T-helper 2 cell treated with Interferon-gamma antibody and Interleukin-4, amounts not matched to agents 100 ng/mL and 5 ng/mL, for 36 hours (primary cell): ENCODE measurements around the gene KLF9. TPM values are rescaled to one million over a fixed set of nuclear protein-coding genes. Genes with fewer than 3 reads are reported as not detected.
"Not testable (repeated sequence)": the region's sequence is repeated elsewhere in the genome, so short reads cannot be mapped to it uniquely, and the experiment has no call there.

Experiments
- intact Hi-C: fragments of 100-400 bp; cut with micrococcal nuclease; formaldehyde crosslinking; loops from one replicate; pipeline ENCODE4 v1.15.1; 2023
- total RNA-seq: library from RNA; stranded (reverse); gene quantifications from 2 replicates; pipeline ENCODE4 v1.2.3, GENCODE V29; 2022

Gene KLF9
- total RNA-seq, 1 donor from 2014 or later = 10.2 TPM

- intact Hi-C loops = loop anchor here (5.0 kb wide), 1 partner anchor 54 kb away; no protein-coding TSS in a partner anchor
Observed at GRCh38 chr9:70406434-70406862, 8.0 kb downstream of the KLF9 start.

GRCh38 chr9:70405808-70406433 is 8.5 kb downstream of the KLF9 start:
- intact Hi-C loops = loop anchor here (5.0 kb wide), 1 partner anchor 54 kb away; no protein-coding TSS in a partner anchor

GRCh38 chr9:70404261-70404660 is 10.2 kb downstream of the KLF9 start:
- intact Hi-C loops = no loop called here

- intact Hi-C loops = no loop called here
Observed at GRCh38 chr9:70403618-70404025, 10.8 kb downstream of the KLF9 start.

DNA sequence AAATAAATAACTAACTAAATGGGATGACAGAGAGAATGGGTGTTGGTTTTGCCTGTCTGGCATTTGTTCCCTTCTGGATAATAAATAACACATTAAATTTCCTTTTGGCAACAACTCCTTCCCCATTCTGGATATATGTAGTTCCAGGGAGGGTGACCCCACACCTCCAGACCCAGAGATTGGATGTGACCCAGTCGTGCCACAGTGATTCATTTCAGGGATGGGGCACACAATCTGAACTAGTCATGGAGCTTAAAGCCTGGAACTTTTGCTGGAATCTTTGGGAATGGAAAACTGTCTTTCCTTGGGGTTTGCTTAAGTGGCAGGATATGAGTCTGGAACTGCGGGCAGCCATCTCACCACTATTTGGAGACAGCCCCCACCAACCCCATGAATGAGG is 11.3 kb downstream of the KLF9 start:
- intact Hi-C loops = no loop called here

DNA sequence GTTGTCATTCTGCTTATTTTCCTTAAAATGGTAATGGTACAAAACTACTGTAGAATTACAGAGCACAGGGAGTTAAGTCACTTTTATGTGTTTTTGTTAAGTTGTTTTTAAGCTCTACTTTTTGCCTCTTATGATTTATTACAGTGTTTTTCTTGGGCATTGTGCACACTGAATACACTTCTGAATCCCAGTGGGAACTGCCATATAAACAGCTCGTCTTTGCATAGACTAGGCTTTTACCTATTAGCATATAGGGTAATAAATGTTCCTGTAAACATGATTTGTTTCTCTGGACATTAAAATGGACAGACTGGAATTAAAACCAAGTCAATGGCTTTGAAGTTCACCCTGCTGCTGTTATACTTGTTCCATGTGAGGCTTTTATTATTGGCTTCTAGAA is 12.2 kb downstream of the KLF9 start:
- intact Hi-C loops = no loop called here

- intact Hi-C loops = not testable (repeated sequence)
Observed at GRCh38 chr9:70401241-70401640, 13.2 kb downstream of the KLF9 start.

GRCh38 chr9:70400107-70400892 is 14.2 kb downstream of the KLF9 start:
- intact Hi-C loops = no loop called here

DNA sequence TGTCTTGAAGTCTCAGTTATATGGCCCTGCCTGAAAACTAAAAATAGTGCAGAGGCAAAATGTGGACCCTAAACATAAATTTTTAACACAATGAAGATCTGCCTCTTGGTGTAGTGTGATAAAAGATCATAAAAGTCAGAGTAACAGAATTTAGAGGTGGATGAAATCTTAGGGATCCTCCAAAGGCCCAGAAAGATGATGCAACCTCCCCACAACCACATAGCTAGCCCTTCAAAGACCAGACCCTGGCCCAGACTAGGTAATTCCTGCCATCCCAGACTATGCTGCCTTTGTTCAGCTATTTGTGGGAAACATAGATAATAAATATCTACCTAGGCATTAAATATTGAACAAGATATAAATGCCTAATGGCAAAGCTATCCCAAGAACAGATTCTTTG is 15.3 kb downstream of the KLF9 start:
- intact Hi-C loops = loop anchor here (5.0 kb wide), 2 partner anchors 57 to 163 kb away; no protein-coding TSS in a partner anchor

DNA sequence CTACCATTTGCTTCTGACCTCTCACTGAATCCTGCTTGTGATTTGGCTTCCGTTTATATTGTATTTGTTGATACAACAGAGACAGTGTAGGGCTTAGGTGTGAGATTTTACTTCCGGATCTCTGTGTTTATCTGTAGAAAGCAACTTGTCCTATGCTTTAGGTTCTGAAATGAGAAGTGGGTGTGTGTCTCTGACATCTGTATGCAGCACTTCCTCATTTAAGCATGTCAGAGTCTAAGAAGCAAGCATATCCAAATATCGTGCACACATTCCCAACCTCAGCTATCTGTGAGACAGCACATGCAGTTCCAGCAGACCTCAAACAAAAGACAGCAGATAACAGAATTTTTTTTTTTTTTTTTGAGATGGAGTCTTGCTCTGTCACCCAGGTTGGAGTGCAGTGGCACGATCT is 16.3 kb downstream of the KLF9 start:
- intact Hi-C loops = loop anchor here (1.0 to 5.0 kb wide), 4 partner anchors 13 to 164 kb away; no protein-coding TSS in a partner anchor

- intact Hi-C loops = loop anchor here (5.0 kb wide), 2 partner anchors 53 to 167 kb away; no protein-coding TSS in a partner anchor
Observed at GRCh38 chr9:70395652-70396051, 18.8 kb downstream of the KLF9 start.

GRCh38 chr9:70392850-70393249 is 21.6 kb downstream of the KLF9 start:
- intact Hi-C loops = no loop called here

DNA sequence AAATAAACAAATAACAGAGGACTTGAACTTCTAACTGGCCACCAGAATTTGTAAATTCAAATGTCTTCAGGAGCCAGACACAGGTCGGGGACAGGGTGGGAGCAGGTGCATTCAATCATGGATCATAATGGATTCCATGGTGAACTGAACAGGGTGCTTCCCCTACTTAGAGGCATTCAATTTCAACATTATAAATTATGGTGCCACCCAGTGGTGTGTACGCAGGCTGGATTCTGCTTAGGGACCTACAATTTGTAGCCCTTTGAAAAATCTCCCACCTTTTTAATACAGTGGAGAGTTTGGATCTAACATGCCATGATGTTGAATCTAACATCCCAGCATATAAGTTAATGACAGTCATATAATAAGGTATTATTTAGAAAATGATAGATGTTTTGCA is 22.3 kb downstream of the KLF9 start:
- intact Hi-C loops = no loop called here

DNA sequence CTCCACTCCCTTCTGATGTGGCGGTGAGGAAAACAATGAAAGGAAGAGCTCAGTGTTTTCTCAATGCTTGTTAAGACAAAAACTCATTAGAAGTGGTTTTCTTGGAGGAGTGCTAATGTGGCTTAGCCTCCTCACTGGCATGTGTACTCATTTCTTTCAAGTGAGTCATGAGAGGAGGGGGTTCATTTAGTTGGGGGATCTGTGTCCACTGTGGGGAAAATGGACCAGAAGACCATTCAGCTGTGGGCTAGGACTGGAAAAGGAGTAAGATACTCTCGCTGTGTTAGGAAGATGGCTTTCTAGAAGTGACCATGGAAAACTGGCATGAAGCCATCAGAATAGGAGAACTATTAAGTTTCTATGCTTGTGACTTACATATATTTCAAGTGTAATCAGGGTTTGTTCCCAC is 23.5 kb downstream of the KLF9 start:
- intact Hi-C loops = no loop called here

- intact Hi-C loops = no loop called here
Observed at GRCh38 chr9:70389621-70390266, 24.7 kb downstream of the KLF9 start.

DNA sequence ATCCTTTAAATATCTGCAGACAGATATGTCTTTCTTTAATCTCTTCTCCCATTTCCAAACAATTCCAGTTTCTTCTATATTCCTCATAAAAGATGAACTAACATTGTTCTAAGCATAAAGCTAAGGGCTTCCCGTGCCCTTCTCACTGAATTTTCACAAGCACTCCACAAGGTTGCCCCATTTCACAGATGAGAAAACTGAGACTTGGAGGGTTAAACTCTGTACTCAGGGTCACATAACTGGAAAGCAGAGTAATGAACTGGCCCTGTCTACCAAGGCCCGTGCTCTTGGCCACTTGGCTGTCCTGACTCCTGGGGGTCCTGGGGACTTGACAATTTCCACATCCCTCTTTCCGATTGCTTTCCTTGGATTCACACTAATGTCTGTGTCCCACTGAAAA is 25.3 kb downstream of the KLF9 start:
- intact Hi-C loops = no loop called here

GRCh38 chr9:70387663-70388062 is 26.8 kb downstream of the KLF9 start:
- intact Hi-C loops = no loop called here

DNA sequence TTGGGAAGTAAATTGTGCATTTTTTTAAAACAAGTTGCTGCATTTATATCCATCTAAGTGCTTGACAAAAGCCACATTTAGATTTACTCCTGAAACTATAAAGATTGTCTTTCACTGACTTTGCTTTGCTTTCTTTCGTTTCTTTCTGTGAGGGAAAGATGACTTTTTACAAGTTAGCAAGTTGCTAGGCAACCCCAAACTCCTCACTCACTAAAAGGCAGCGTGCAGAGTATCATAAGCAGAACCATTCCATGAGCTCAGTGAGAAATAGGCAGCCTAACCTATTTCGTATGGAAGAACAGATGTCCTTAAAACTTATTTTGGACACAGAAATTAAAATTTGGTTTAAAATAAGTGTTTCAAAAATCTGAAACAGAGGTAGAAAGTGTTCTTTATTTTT is 29.0 kb downstream of the KLF9 start:
- intact Hi-C loops = no loop called here

- intact Hi-C loops = no loop called here
Observed at GRCh38 chr9:70382709-70383605, 31.5 kb downstream of the KLF9 start.

- intact Hi-C loops = no loop called here
Observed at GRCh38 chr9:70382046-70382708, 32.3 kb downstream of the KLF9 start.
